Parathyroid adenoma (tissue), 2 donors: Measurements from ENCODE around the gene NRXN3.

Experiments
- H2AFZ ChIP-seq: fragments of 300-600 bp; sonication (generic); one replicate; pipeline ENCODE4 v1.7.0; 2017; ENCODE audit warnings: antibody characterized with exemption, mild to moderate bottlenecking
- H3K27ac ChIP-seq: fragments of 300-600 bp; sonication (generic); one replicate; pipeline ENCODE4 v1.7.0; 2017
- H3K27me3 ChIP-seq: fragments of 300-600 bp; sonication (generic); one replicate; pipeline ENCODE4 v1.7.0; 2017; ENCODE audit warnings: low read length; ENCODE audit not compliant: control insufficient read depth, insufficient read depth
- H3K36me3 ChIP-seq: fragments of 300-600 bp; sonication (generic); one replicate; pipeline ENCODE4 v1.7.0; 2017; ENCODE audit warnings: low read length; ENCODE audit not compliant: control insufficient read depth, insufficient read depth
- H3K4me1 ChIP-seq: fragments of 300-600 bp; sonication (generic); one replicate; pipeline ENCODE4 v1.7.0; 2017; ENCODE audit warnings: control low read depth
- H3K4me2 ChIP-seq: fragments of 300-600 bp; sonication (generic); one replicate; pipeline ENCODE4 v1.7.0; 2017; ENCODE audit warnings: low read length
- H3K4me3 ChIP-seq: fragments of 300-600 bp; sonication (generic); one replicate; pipeline ENCODE4 v1.7.0; 2017; ENCODE audit warnings: low read depth, low read length
- H3K79me2 ChIP-seq: fragments of 300-600 bp; sonication (generic); one replicate; pipeline ENCODE4 v1.7.0; 2017; ENCODE audit warnings: control low read depth
- H3K9ac ChIP-seq: fragments of 300-600 bp; sonication (generic); one replicate; pipeline ENCODE4 v1.7.0; 2017; ENCODE audit warnings: mild to moderate bottlenecking
- H3K9me3 ChIP-seq: fragments of 300-600 bp; sonication (generic); one replicate; pipeline ENCODE4 v1.7.0; 2017; ENCODE audit warnings: low read length; ENCODE audit not compliant: control insufficient read depth
- CTCF ChIP-seq: fragments of 300-600 bp; sonication (generic); IDR thresholded peaks from one replicate; pipeline ENCODE4 v1.7.0; 2017; ENCODE audit warnings: antibody characterized with exemption, mild to moderate bottlenecking
- donor health status: primary hyperparathyroidism.

The NRXN3 gene

DNA sequence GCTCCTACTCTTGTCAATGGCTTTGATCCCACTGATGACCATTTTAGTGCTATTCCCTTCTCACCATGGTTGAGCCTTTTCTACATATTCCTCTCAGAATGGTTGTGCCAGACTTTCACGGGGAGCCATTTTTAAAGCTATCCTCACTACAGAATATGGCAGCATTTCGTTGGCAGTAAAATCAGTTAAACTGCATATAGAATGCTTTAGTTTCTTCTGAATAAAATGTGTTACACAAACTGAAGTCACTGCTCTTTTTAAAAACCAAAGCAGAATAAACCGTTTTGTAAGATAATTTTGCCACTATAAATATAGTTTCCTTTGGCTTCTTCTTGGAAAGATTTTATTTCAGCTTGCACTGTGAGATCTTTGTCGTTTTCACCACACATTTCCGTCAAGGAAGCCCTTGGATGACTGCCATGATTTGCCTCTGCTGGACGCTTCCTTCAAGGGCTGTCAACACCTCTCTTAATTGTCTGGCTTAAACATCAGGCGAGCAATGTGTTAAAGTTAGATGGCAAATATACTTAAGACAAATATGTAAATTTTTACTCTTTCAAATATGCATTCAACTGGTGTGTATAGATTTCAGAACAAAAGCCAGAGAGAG lies 1416.9 kb downstream of the NRXN3 start:
- H3K4me3 ChIP-seq, result peak overlapping the region; percentile 29
- H3K9ac ChIP-seq, result no peak overlapping the region
- H2AFZ ChIP-seq, result peak overlapping the region; percentile 30
- peaks cover 2% of the 10 kb centered on the region for H3K4me1 ChIP-seq
- H3K27ac ChIP-seq, result no peak overlapping the region
- H3K36me3 ChIP-seq, result no peaks in the 10 kb centered on the region
- peak overlapping the region; percentile 31 for H3K4me2 ChIP-seq
- H3K27me3 ChIP-seq, result no peaks in the 10 kb centered on the region
- H3K9me3 ChIP-seq, result no peaks in the 10 kb centered on the region
- no peak for TF ChIP-seq CTCF
- peaks cover 5% of the 10 kb centered on the region for H3K79me2 ChIP-seq

DNA sequence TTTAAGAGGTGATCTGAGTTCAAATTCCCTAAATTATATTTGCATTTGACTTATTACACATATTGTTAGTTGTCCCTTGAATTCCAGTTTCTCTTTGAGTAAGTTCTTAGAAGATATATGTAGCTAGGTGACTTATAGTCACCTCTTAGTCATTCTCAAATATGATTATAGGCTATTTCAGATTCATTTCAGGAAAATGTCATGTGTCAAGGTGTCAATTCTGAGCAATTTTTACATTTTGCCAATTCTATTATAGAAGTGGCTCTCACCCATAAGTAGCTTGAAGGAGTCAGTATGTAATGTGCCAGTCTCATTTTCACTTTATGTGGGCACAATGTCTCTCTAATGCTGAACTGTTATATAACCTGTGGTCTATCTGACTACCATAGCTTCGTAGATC lies 1417.7 kb downstream of the NRXN3 start:
- peaks cover 2% of the 10 kb centered on the region for H3K4me1 ChIP-seq
- no peak overlapping the region for H3K4me2 ChIP-seq
- H2AFZ ChIP-seq, result no peak overlapping the region
- H3K27me3 ChIP-seq, result no peaks in the 10 kb centered on the region
- H3K36me3 ChIP-seq, result no peaks in the 10 kb centered on the region
- no peaks in the 10 kb centered on the region for H3K9me3 ChIP-seq
- H3K79me2 ChIP-seq, result peaks cover 5% of the 10 kb centered on the region
- no peak overlapping the region for H3K4me3 ChIP-seq
- H3K27ac ChIP-seq, result no peak overlapping the region
- no peak overlapping the region for H3K9ac ChIP-seq
- no peak for TF ChIP-seq CTCF

GRCh38 chr14:79588398-79588797 lies 1418.2 kb downstream of the NRXN3 start:
- Histone ChIP-seq H3K79me2 (peaks cover 5% of the 10 kb centered on the region), H3K4me3 (no peak overlapping the region), H3K36me3 (no peaks in the 10 kb centered on the region), H3K9me3 (no peaks in the 10 kb centered on the region), H3K9ac (no peak overlapping the region), H3K4me1 (peaks cover 2% of the 10 kb centered on the region), H3K27ac (no peak overlapping the region), H3K27me3 (no peaks in the 10 kb centered on the region), H3K4me2 (no peak overlapping the region), H2AFZ (no peak overlapping the region)
- TF ChIP-seq CTCF, result no peak

- TF ChIP-seq CTCF, result no peak
- no peaks in the 10 kb centered on the region for H3K79me2 ChIP-seq
- no peak overlapping the region for H3K27ac ChIP-seq
Observed at GRCh38 chr14:79596551-79596950, 1426.4 kb downstream of the NRXN3 start.

GRCh38 chr14:79597566-79597965 lies 1427.4 kb downstream of the NRXN3 start:
- H3K4me2 ChIP-seq, result no peak overlapping the region
- no peak overlapping the region for H3K4me3 ChIP-seq
- no peak overlapping the region for H3K9ac ChIP-seq
- H3K36me3 ChIP-seq, result no peaks in the 10 kb centered on the region
- peaks cover 3% of the 10 kb centered on the region for H3K4me1 ChIP-seq
- no peak for TF ChIP-seq CTCF
- no peak overlapping the region for H2AFZ ChIP-seq
- no peaks in the 10 kb centered on the region for H3K27me3 ChIP-seq
- no peaks in the 10 kb centered on the region for H3K9me3 ChIP-seq
- no peaks in the 10 kb centered on the region for H3K79me2 ChIP-seq
- H3K27ac ChIP-seq, result no peak overlapping the region

More at GRCh38 chr14:79596551-79596950, 1426.4 kb downstream of the NRXN3 start:
- H3K4me3 ChIP-seq, result no peak overlapping the region
- no peaks in the 10 kb centered on the region for H3K27me3 ChIP-seq
- no peak overlapping the region for H3K9ac ChIP-seq
- no peak overlapping the region for H2AFZ ChIP-seq
- no peak overlapping the region for H3K4me2 ChIP-seq
- no peaks in the 10 kb centered on the region for H3K4me1 ChIP-seq
- H3K9me3 ChIP-seq, result no peaks in the 10 kb centered on the region
- no peaks in the 10 kb centered on the region for H3K36me3 ChIP-seq
